ENCODE measurements around the gene SMYD1.

SMYD1 gene

GRCh38 chr2:88147145-88147544 lies 79.5 kb downstream of the SMYD1 start:
- no peak for DNase-seq

- DNase-seq: no peak
Observed at GRCh38 chr2:88148929-88149438, 81.4 kb downstream of the SMYD1 start.

GRCh38 chr2:88159481-88159880 lies 91.9 kb downstream of the SMYD1 start:
- DNase-seq: no peak

GRCh38 chr2:88159955-88160415 lies 92.4 kb downstream of the SMYD1 start:
- DNase-seq: peak; percentile 77 to 89 (median 86)

- DNase-seq: no peak
Observed at GRCh38 chr2:88160517-88160916, 92.9 kb downstream of the SMYD1 start.

GRCh38 chr2:88161446-88162244 lies 94.0 kb downstream of the SMYD1 start:
- no peak for DNase-seq

Measured in suppressor macrophage treated with lipopolysaccharide for 1 hour (primary cell).